Mesenchymal stem cell (in vitro differentiated cells and primary cell): ENCODE results near the gene POU3F2.

Experiments used
- DNase-seq: peaks from one replicate; pipeline ENCODE4 v3.0.0-alpha.2; 2013
- H2AFZ ChIP-seq: one replicate; pipeline ENCODE4 v1.6.1; 2013; ENCODE audit warnings: low read depth, mild to moderate bottlenecking, control low read depth, inconsistent platforms, low read length, moderate library complexity
- H2AK5ac ChIP-seq: 2 replicates; pipeline ENCODE4 v1.6.1; 2013; ENCODE audit warnings: low read length, moderate library complexity, mild to moderate bottlenecking, inconsistent platforms; ENCODE audit not compliant: severe bottlenecking
- H2BK120ac ChIP-seq: one replicate; pipeline ENCODE4 v1.6.1; 2013; ENCODE audit warnings: low read depth, mild to moderate bottlenecking, inconsistent platforms, low read length, moderate library complexity
- H2BK12ac ChIP-seq, 2 experiments: one replicate each; pipeline ENCODE4 v1.6.1; 2013; ENCODE audit warnings: inconsistent platforms in 2 of 2, low read length in 2 of 2, mild to moderate bottlenecking in 2 of 2, moderate library complexity in 2 of 2, control low read depth in 1 of 2
- H2BK15ac ChIP-seq: one replicate; pipeline ENCODE4 v1.6.1; 2013; ENCODE audit warnings: mild to moderate bottlenecking, low read depth, inconsistent platforms; ENCODE audit not compliant: poor library complexity, severe bottlenecking
- H2BK5ac ChIP-seq: 2 replicates; pipeline ENCODE4 v1.6.1; 2013; ENCODE audit warnings: low read depth, mild to moderate bottlenecking, low read length, control low read depth, inconsistent platforms; ENCODE audit not compliant: poor library complexity, severe bottlenecking
- H3K14ac ChIP-seq, 2 experiments: one replicate each; pipeline ENCODE4 v1.6.1; 2013; ENCODE audit warnings: inconsistent platforms in 2 of 2, low read length in 2 of 2, control low read depth in 1 of 2, mild to moderate bottlenecking in 1 of 2, moderate library complexity in 1 of 2
- H3K18ac ChIP-seq, 2 experiments: one replicate each; pipeline ENCODE4 v1.6.1; 2013; ENCODE audit warnings: inconsistent platforms in 2 of 2, low read length in 2 of 2, control low read depth in 1 of 2, low read depth in 1 of 2, mild to moderate bottlenecking in 1 of 2
- H3K23ac ChIP-seq, 2 experiments: one replicate each; pipeline ENCODE4 v1.6.1; 2013; ENCODE audit warnings: inconsistent platforms in 2 of 2, low read length in 2 of 2, mild to moderate bottlenecking in 2 of 2, moderate library complexity in 2 of 2, control low read depth in 1 of 2
- H3K27ac ChIP-seq: 2 replicates; pipeline ENCODE4 v1.5.1; 2013; ENCODE audit warnings: mild to moderate bottlenecking, moderate library complexity, low read length, control low read depth, inconsistent platforms; ENCODE audit not compliant: poor library complexity, severe bottlenecking
- H3K27me3 ChIP-seq, 2 experiments: 2 replicates each; pipeline versions ENCODE4 v1.6.1 to v1.7.0; 2013; ENCODE audit warnings: low read length in 2 of 2, mild to moderate bottlenecking in 2 of 2, moderate library complexity in 2 of 2, control low read depth in 1 of 2, inconsistent platforms in 1 of 2; ENCODE audit not compliant: control insufficient read depth in 1 of 2, insufficient read depth in 1 of 2
- H3K36me3 ChIP-seq, 2 experiments: 2 replicates each; pipeline versions ENCODE4 v1.6.1 to v1.7.0; 2013; ENCODE audit warnings: low read length in 2 of 2, control low read depth in 1 of 2, inconsistent platforms in 1 of 2, low read depth in 1 of 2, mild to moderate bottlenecking in 1 of 2; ENCODE audit not compliant: insufficient read depth in 2 of 2, control insufficient read depth in 1 of 2
- H3K4ac ChIP-seq, 2 experiments: one replicate each; pipeline ENCODE4 v1.6.1; 2013; ENCODE audit warnings: inconsistent platforms in 2 of 2, low read length in 2 of 2, mild to moderate bottlenecking in 2 of 2, moderate library complexity in 2 of 2, control low read depth in 1 of 2, low read depth in 1 of 2
- H3K4me1 ChIP-seq: 2 replicates; pipeline ENCODE4 v1.6.1; 2013; ENCODE audit warnings: low read depth, low read length, control low read depth; ENCODE audit not compliant: control insufficient read depth, insufficient read depth
- H3K4me2 ChIP-seq: 2 replicates; pipeline ENCODE4 v1.6.1; 2013; ENCODE audit warnings: low read length, mild to moderate bottlenecking, inconsistent platforms; ENCODE audit not compliant: poor library complexity, severe bottlenecking
- H3K4me3 ChIP-seq, 2 experiments: 2 replicates each; pipeline versions ENCODE4 v1.5.1 to v1.7.0; 2013; ENCODE audit warnings: low read length in 2 of 2, mild to moderate bottlenecking in 2 of 2, control low read depth in 1 of 2, low read depth in 1 of 2; ENCODE audit not compliant: insufficient read depth in 1 of 2
- H3K79me1 ChIP-seq: replicated peaks from 2 replicates; pipeline ENCODE4 v1.6.1; 2013; ENCODE audit warnings: mild to moderate bottlenecking, control low read depth, low read length, inconsistent platforms; ENCODE audit not compliant: poor library complexity, severe bottlenecking
- H3K9ac ChIP-seq: 2 replicates; pipeline ENCODE4 v1.7.0; 2013; ENCODE audit warnings: mild to moderate bottlenecking, low read length, moderate library complexity
- H3K9me3 ChIP-seq: 2 replicates; pipeline ENCODE4 v1.7.0; 2013; ENCODE audit warnings: mild to moderate bottlenecking, low read length; ENCODE audit not compliant: control insufficient read depth
- H4K8ac ChIP-seq: one replicate; pipeline ENCODE4 v1.6.1; 2013; ENCODE audit warnings: inconsistent platforms, mild to moderate bottlenecking, low read length, moderate library complexity
- H4K91ac ChIP-seq: one replicate; pipeline ENCODE4 v1.6.1; 2013; ENCODE audit warnings: mild to moderate bottlenecking, low read length, inconsistent platforms
- WGBS: methylation state at CpG from one replicate; pipeline ENCODE4 v1.1.7; 2013; ENCODE audit warnings: mixed read lengths; 5-methylcytosine and 5-hydroxymethylcytosine counted together

Gene POU3F2

GRCh38 chr6:98864497-98864896, 30.1 kb downstream of the POU3F2 start:
- Histone ChIP-seq H2BK15ac (no peak overlapping the region), H3K4me1 (no peaks in the 10 kb centered on the region), H3K27me3 (no peaks in the 10 kb centered on the region), H3K23ac (no peak overlapping the region), H4K91ac (no peak overlapping the region), H3K4ac (no peak overlapping the region), H3K79me1 (no peaks in the 10 kb centered on the region), H3K9ac (no peak overlapping the region), H4K8ac (no peak overlapping the region), H3K36me3 (peaks cover 0 to 11% of the 10 kb centered on the region in 2 experiments), H2AK5ac (no peak overlapping the region), H2BK12ac (no peak overlapping the region), H3K18ac (no peak overlapping the region), H2AFZ (no peak overlapping the region), H3K14ac (no peak overlapping the region), H2BK120ac (no peak overlapping the region), H3K4me3 (no peak overlapping the region), H2BK5ac (no peak overlapping the region), H3K27ac (no peak overlapping the region), H3K9me3 (no peaks in the 10 kb centered on the region), H3K4me2 (no peak overlapping the region)
- DNase-seq: no peak
- 93% methylated on average over 6 of the region's 6 CpGs for WGBS

- Histone ChIP-seq H3K36me3 (peaks cover 3 to 17% of the 10 kb centered on the region in 2 experiments), H4K8ac (no peak overlapping the region), H3K18ac (no peak overlapping the region), H3K4me1 (no peaks in the 10 kb centered on the region), H3K27ac (no peak overlapping the region), H3K79me1 (no peaks in the 10 kb centered on the region), H2AFZ (no peak overlapping the region), H2AK5ac (no peak overlapping the region), H4K91ac (no peak overlapping the region), H3K4me2 (no peak overlapping the region), H2BK15ac (no peak overlapping the region), H2BK120ac (no peak overlapping the region), H3K27me3 (no peaks in the 10 kb centered on the region), H3K14ac (no peak overlapping the region), H2BK5ac (no peak overlapping the region), H3K23ac (no peak overlapping the region), H3K9me3 (no peaks in the 10 kb centered on the region), H3K9ac (no peak overlapping the region), H3K4ac (no peak overlapping the region), H2BK12ac (no peak overlapping the region), H3K4me3 (no peak overlapping the region)
- peak; percentile 12 for DNase-seq
- WGBS: 95% methylated on average over 2 of the region's 3 CpGs
Observed at GRCh38 chr6:98871057-98871456, 36.7 kb downstream of the POU3F2 start.

- H3K18ac ChIP-seq: no peak overlapping the region
- H2BK120ac ChIP-seq: no peak overlapping the region
- no peak overlapping the region for H3K9ac ChIP-seq
- no peaks in the 10 kb centered on the region for H3K27me3 ChIP-seq
- H3K79me1 ChIP-seq: no peaks in the 10 kb centered on the region
- no peak overlapping the region for H4K8ac ChIP-seq
- H2BK15ac ChIP-seq: no peak overlapping the region
- H3K4me2 ChIP-seq: no peak overlapping the region
- H3K4me1 ChIP-seq: no peaks in the 10 kb centered on the region
- no peak overlapping the region for H2AFZ ChIP-seq
- peaks cover 3 to 21% of the 10 kb centered on the region in 2 experiments for H3K36me3 ChIP-seq
- no peak overlapping the region for H3K27ac ChIP-seq
- H2BK5ac ChIP-seq: no peak overlapping the region
- no peak overlapping the region for H4K91ac ChIP-seq
- H3K23ac ChIP-seq: no peak overlapping the region
- no peaks in the 10 kb centered on the region for H3K9me3 ChIP-seq
- no peak overlapping the region for H3K4ac ChIP-seq
- H2BK12ac ChIP-seq: no peak overlapping the region
- DNase-seq: no peak
- H3K14ac ChIP-seq: no peak overlapping the region
- H3K4me3 ChIP-seq: no peak overlapping the region
- WGBS: 96% methylated on average over 2 of the region's 3 CpGs
- H2AK5ac ChIP-seq: no peak overlapping the region
Observed at GRCh38 chr6:98871821-98872220, 37.4 kb downstream of the POU3F2 start.

- no peak overlapping the region for H3K4ac ChIP-seq
- no peak overlapping the region for H3K27ac ChIP-seq
- H3K9me3 ChIP-seq: no peaks in the 10 kb centered on the region
- no peak overlapping the region for H3K18ac ChIP-seq
- no peak overlapping the region for H3K4me2 ChIP-seq
- WGBS: 89% methylated on average over 2 of the region's 2 CpGs
- H3K9ac ChIP-seq: no peak overlapping the region
- no peak overlapping the region for H4K8ac ChIP-seq
- no peaks in the 10 kb centered on the region for H3K27me3 ChIP-seq
- no peak overlapping the region for H4K91ac ChIP-seq
- no peak overlapping the region for H2AFZ ChIP-seq
- no peak overlapping the region for H2BK12ac ChIP-seq
- no peak overlapping the region for H3K14ac ChIP-seq
- H3K36me3 ChIP-seq: peaks cover 3 to 44% of the 10 kb centered on the region in 2 experiments
- peaks cover 1% of the 10 kb centered on the region for H3K79me1 ChIP-seq
- no peaks in the 10 kb centered on the region for H3K4me1 ChIP-seq
- H3K4me3 ChIP-seq: no peak overlapping the region
- H3K23ac ChIP-seq: no peak overlapping the region
- H2AK5ac ChIP-seq: no peak overlapping the region
- H2BK120ac ChIP-seq: no peak overlapping the region
- no peak overlapping the region for H2BK5ac ChIP-seq
- H2BK15ac ChIP-seq: no peak overlapping the region
- DNase-seq: no peak
Observed at GRCh38 chr6:98875375-98875774, 41.0 kb downstream of the POU3F2 start.
